H1 (cell line): ENCODE measurements around the gene MBD5.

Experiments used
- CTCF ChIP-seq, 3 experiments: IDR thresholded peaks; 1 replicate in 2 of 3; 2 replicates in 1 of 3; pipeline versions ENCODE4 v1.5.1 to v1.6.1; 2011; ENCODE audit warnings: low read length in 3 of 3, mild to moderate bottlenecking in 3 of 3, inconsistent platforms in 2 of 3, low read depth in 1 of 3, moderate library complexity in 1 of 3; ENCODE audit not compliant: insufficient read depth in 1 of 3; ENCODE audit errors: control extremely low read depth in 1 of 3
- E2F6 ChIP-seq: IDR thresholded peaks from 2 replicates; pipeline ENCODE4 v1.6.1; 2012; ENCODE audit warnings: inconsistent platforms
- EZH2 ChIP-seq: fragments of 200-600 bp; sonication (generic); IDR thresholded peaks from 2 replicates; pipeline ENCODE4 v1.7.1; 2012; ENCODE audit warnings: low read depth, mild to moderate bottlenecking, moderate library complexity, low read length, inconsistent platforms; ENCODE audit not compliant: severe bottlenecking
- HDAC6 ChIP-seq: IDR thresholded peaks from one replicate; pipeline ENCODE4 v1.7.1; 2012; ENCODE audit warnings: low read depth, mild to moderate bottlenecking, inconsistent platforms, low read length, moderate library complexity
- MAX ChIP-seq: IDR thresholded peaks from 2 replicates; pipeline ENCODE4 v1.6.1; 2012; ENCODE audit warnings: inconsistent platforms
- POLR2A ChIP-seq, 2 experiments: IDR thresholded peaks; 1 replicate in 1 of 2; 2 replicates in 1 of 2; pipeline ENCODE4 v1.6.1; 2011; ENCODE audit warnings: low read depth in 2 of 2, low read length in 2 of 2, mild to moderate bottlenecking in 2 of 2; ENCODE audit errors: control extremely low read depth in 1 of 2
- POLR2AphosphoS5 ChIP-seq: IDR thresholded peaks from 2 replicates; pipeline ENCODE4 v1.6.1; 2011; ENCODE audit warnings: low read depth, low read length
- RAD21 ChIP-seq, 2 experiments: IDR thresholded peaks in 1 of 2; conservative IDR thresholded peaks in 1 of 2; 2 replicates each; pipeline ENCODE4 v1.6.1; 2011; ENCODE audit warnings: low read depth in 2 of 2, low read length in 2 of 2, improper control_type of control experiment in 1 of 2, inconsistent platforms in 1 of 2, mild to moderate bottlenecking in 1 of 2, moderate library complexity in 1 of 2
- RFX5 ChIP-seq: IDR thresholded peaks from 2 replicates; pipeline ENCODE4 v1.6.1; 2011; ENCODE audit warnings: low read depth, low read length, improper control_type of control experiment, borderline replicate concordance
- TAF7 ChIP-seq: optimal IDR thresholded peaks from 2 replicates; pipeline ENCODE3; 2011; ENCODE audit warnings: low read depth, mild to moderate bottlenecking, inconsistent platforms, low read length, moderate library complexity, borderline replicate concordance
- TCF12 ChIP-seq: IDR thresholded peaks from 2 replicates; pipeline ENCODE4 v1.6.1; 2011; ENCODE audit warnings: low read depth, mild to moderate bottlenecking, low read length
- ZNF274 ChIP-seq: IDR thresholded peaks from 2 replicates; pipeline ENCODE4 v1.7.0; 2012; ENCODE audit warnings: low read length, borderline replicate concordance; ENCODE audit errors: extremely low read depth

- TF ChIP-seq POLR2AphosphoS5 (no peak), HDAC6 (no peak), CTCF (IDR thresholded peaks at IDR 0.05; ENCODE audit: control extremely low read depth in 1 of 3, insufficient read depth in 1 of 3, low read depth in 1 of 3, low read length in 3 of 3) (peak in 2 of 3 experiments; percentile 3 to 29; a peak in 1 of 4 replicates), POLR2A (IDR thresholded peaks at IDR 0.05; ENCODE audit: control extremely low read depth in 1 of 2, low read depth in 2 of 2, low read length in 2 of 2) (no peak), RAD21 (IDR thresholded peaks at IDR 0.05 in 1 of 2, conservative IDR thresholded peaks at IDR 0.05 in 1 of 2; ENCODE audit: low read depth in 2 of 2, low read length in 2 of 2) (no peak; a peak in 1 of 4 replicates), ZNF274 (no peak), E2F6 (no peak), EZH2 (no peak), TCF12 (no peak), RFX5 (no peak), TAF7 (no peak), MAX (no peak)
These were observed 537.0 kb downstream of the MBD5 start for GRCh38 chr2:148557844-148558436.
